ENCODE data around the gene MMEL1. TPM values are rescaled to one million over a fixed set of nuclear protein-coding genes. Genes with fewer than 3 reads are reported as not detected.

Gene MMEL1
- total RNA-seq, 1 donor from 2014 or later: 3.4 TPM

GRCh38 chr1:2544093-2544874 is 88.5 kb downstream of the MMEL1 start:
- TF ChIP-seq CTCF (IDR thresholded peaks at IDR 0.05; ENCODE audit: unreplicated experiment): no peak
- peak overlapping the region; percentile 25 for H3K27ac Mint-ChIP-seq
- H3K4me3 Mint-ChIP-seq: no peak overlapping the region
- H3K4me1 Mint-ChIP-seq: peaks cover 26% of the 10 kb centered on the region
- H3K27me3 Mint-ChIP-seq (ENCODE audit: low read depth): peaks cover 1% of the 10 kb centered on the region
- H3K36me3 Mint-ChIP-seq: no peaks in the 10 kb centered on the region
- H3K9me3 Mint-ChIP-seq: no peaks in the 10 kb centered on the region
- no peak for DNase-seq (ENCODE audit: low spot score in 2 of 2, unreplicated experiment in 2 of 2)

GRCh38 chr1:2543543-2544092 is 89.2 kb downstream of the MMEL1 start:
- Mint-ChIP-seq H3K4me1 (peaks cover 26% of the 10 kb centered on the region), H3K27ac (no peak overlapping the region), H3K36me3 (no peaks in the 10 kb centered on the region), H3K4me3 (no peak overlapping the region), H3K27me3 (ENCODE audit: low read depth) (peaks cover 4% of the 10 kb centered on the region), H3K9me3 (no peaks in the 10 kb centered on the region)
- no peak for TF ChIP-seq CTCF (IDR thresholded peaks at IDR 0.05; ENCODE audit: unreplicated experiment)
- no peak for DNase-seq (ENCODE audit: low spot score in 2 of 2, unreplicated experiment in 2 of 2)

GRCh38 chr1:2542246-2542915 is 90.4 kb downstream of the MMEL1 start:
- no peak for TF ChIP-seq CTCF (IDR thresholded peaks at IDR 0.05; ENCODE audit: unreplicated experiment)
- no peaks in the 10 kb centered on the region for H3K36me3 Mint-ChIP-seq
- peaks cover 4% of the 10 kb centered on the region for H3K27me3 Mint-ChIP-seq (ENCODE audit: low read depth)
- no peak overlapping the region for H3K27ac Mint-ChIP-seq
- no peak for DNase-seq (ENCODE audit: low spot score in 2 of 2, unreplicated experiment in 2 of 2)
- H3K4me1 Mint-ChIP-seq: peaks cover 24% of the 10 kb centered on the region
- H3K9me3 Mint-ChIP-seq: no peaks in the 10 kb centered on the region
- H3K4me3 Mint-ChIP-seq: no peak overlapping the region

- Mint-ChIP-seq H3K36me3 (no peaks in the 10 kb centered on the region), H3K4me3 (no peak overlapping the region), H3K27ac (no peak overlapping the region), H3K4me1 (peaks cover 22% of the 10 kb centered on the region), H3K9me3 (no peaks in the 10 kb centered on the region), H3K27me3 (ENCODE audit: low read depth) (peaks cover 10% of the 10 kb centered on the region)
- peak in 1 of 2 experiments; percentile 60 for DNase-seq (ENCODE audit: low spot score in 2 of 2, unreplicated experiment in 2 of 2)
- TF ChIP-seq CTCF (IDR thresholded peaks at IDR 0.05; ENCODE audit: unreplicated experiment): no peak
Observed at GRCh38 chr1:2541619-2542245, 91.1 kb downstream of the MMEL1 start.

GRCh38 chr1:2540816-2541492 is 91.9 kb downstream of the MMEL1 start:
- Mint-ChIP-seq H3K4me3 (no peak overlapping the region), H3K4me1 (peaks cover 22% of the 10 kb centered on the region), H3K36me3 (no peaks in the 10 kb centered on the region), H3K27me3 (ENCODE audit: low read depth) (peaks cover 16% of the 10 kb centered on the region), H3K27ac (no peak overlapping the region), H3K9me3 (no peaks in the 10 kb centered on the region)
- DNase-seq (ENCODE audit: low spot score in 2 of 2, unreplicated experiment in 2 of 2): no peak
- no peak for TF ChIP-seq CTCF (IDR thresholded peaks at IDR 0.05; ENCODE audit: unreplicated experiment)
